HG02759 (cell line): ENCODE results near the gene KIDINS220.

Experiments used
- ATAC-seq: cut with Tn5 transposase; IDR thresholded peaks from one replicate; pipeline ENCODE4 v1.9.1; 2021; ENCODE audit warnings: mild to moderate bottlenecking, moderate library complexity; ENCODE audit not compliant: unreplicated experiment

The KIDINS220 gene

GRCh38 chr2:8836971-8837794 is at the start of gene KIDINS220:
TSS of gene KIDINS220 (minus strand) at chr2:8837613. CDS start at chr2:8827093, 10,520 bp downstream.
- peak; percentile 92 for ATAC-seq

GRCh38 chr2:8886876-8887275 is 49.5 kb upstream of the KIDINS220 start:
- ATAC-seq: no peak

- ATAC-seq: no peak
These were observed 48.7 kb upstream of the KIDINS220 start for GRCh38 chr2:8886202-8886518.

- ATAC-seq: no peak
These were observed 48.2 kb upstream of the KIDINS220 start for GRCh38 chr2:8885449-8886201.

GRCh38 chr2:8884812-8885211 is 47.4 kb upstream of the KIDINS220 start:
- no peak for ATAC-seq

GRCh38 chr2:8882094-8882493 is 44.7 kb upstream of the KIDINS220 start:
- no peak for ATAC-seq

- no peak for ATAC-seq
These were observed 40.5 kb upstream of the KIDINS220 start for GRCh38 chr2:8877894-8878293.

GRCh38 chr2:8877332-8877731 is 39.9 kb upstream of the KIDINS220 start:
- ATAC-seq: no peak

- ATAC-seq: no peak
These were observed 39.2 kb upstream of the KIDINS220 start for GRCh38 chr2:8876628-8877027.

GRCh38 chr2:8872821-8873432 is 35.5 kb upstream of the KIDINS220 start:
- ATAC-seq: no peak

GRCh38 chr2:8870441-8870840 is 33.0 kb upstream of the KIDINS220 start:
- no peak for ATAC-seq

GRCh38 chr2:8867363-8867762 is 29.9 kb upstream of the KIDINS220 start:
- ATAC-seq: no peak

GRCh38 chr2:8863331-8863953 is 26.0 kb upstream of the KIDINS220 start:
- no peak for ATAC-seq

- no peak for ATAC-seq
These were observed 24.8 kb upstream of the KIDINS220 start for GRCh38 chr2:8862230-8862629.

- ATAC-seq: no peak
These were observed 24.4 kb upstream of the KIDINS220 start for GRCh38 chr2:8861797-8862196.

- ATAC-seq: peak; percentile 61
These were observed 22.8 kb upstream of the KIDINS220 start for GRCh38 chr2:8860239-8860638.

- no peak for ATAC-seq
These were observed 21.5 kb upstream of the KIDINS220 start for GRCh38 chr2:8858910-8859309.

GRCh38 chr2:8858264-8858663 is 20.9 kb upstream of the KIDINS220 start:
- no peak for ATAC-seq

- ATAC-seq: no peak
These were observed 20.3 kb upstream of the KIDINS220 start for GRCh38 chr2:8857709-8858108.

- ATAC-seq: no peak
These were observed 18.8 kb upstream of the KIDINS220 start for GRCh38 chr2:8856176-8856575.

GRCh38 chr2:8855010-8855409 is 17.6 kb upstream of the KIDINS220 start:
- no peak for ATAC-seq
